ENCODE data around the gene ZNF92.

- TF ChIP-seq POLR2A (IDR thresholded peaks at IDR 0.05) (no peak), CTCF (IDR thresholded peaks at IDR 0.05) (no peak), POLR2AphosphoS5 (IDR thresholded peaks at IDR 0.05) (no peak), EP300 (IDR thresholded peaks at IDR 0.05) (no peak)
These were observed 34.4 kb upstream of the ZNF92 start for GRCh38 chr7:65339257-65339656.
